GM19372 (cell line): ENCODE data around the gene SOX2.

Source experiments
- ATAC-seq: cut with Tn5 transposase; IDR thresholded peaks from one replicate; pipeline ENCODE4 v1.9.1; 2021; ENCODE audit warnings: mild to moderate bottlenecking, low read depth, moderate library complexity; ENCODE audit not compliant: unreplicated experiment

The SOX2 gene

DNA sequence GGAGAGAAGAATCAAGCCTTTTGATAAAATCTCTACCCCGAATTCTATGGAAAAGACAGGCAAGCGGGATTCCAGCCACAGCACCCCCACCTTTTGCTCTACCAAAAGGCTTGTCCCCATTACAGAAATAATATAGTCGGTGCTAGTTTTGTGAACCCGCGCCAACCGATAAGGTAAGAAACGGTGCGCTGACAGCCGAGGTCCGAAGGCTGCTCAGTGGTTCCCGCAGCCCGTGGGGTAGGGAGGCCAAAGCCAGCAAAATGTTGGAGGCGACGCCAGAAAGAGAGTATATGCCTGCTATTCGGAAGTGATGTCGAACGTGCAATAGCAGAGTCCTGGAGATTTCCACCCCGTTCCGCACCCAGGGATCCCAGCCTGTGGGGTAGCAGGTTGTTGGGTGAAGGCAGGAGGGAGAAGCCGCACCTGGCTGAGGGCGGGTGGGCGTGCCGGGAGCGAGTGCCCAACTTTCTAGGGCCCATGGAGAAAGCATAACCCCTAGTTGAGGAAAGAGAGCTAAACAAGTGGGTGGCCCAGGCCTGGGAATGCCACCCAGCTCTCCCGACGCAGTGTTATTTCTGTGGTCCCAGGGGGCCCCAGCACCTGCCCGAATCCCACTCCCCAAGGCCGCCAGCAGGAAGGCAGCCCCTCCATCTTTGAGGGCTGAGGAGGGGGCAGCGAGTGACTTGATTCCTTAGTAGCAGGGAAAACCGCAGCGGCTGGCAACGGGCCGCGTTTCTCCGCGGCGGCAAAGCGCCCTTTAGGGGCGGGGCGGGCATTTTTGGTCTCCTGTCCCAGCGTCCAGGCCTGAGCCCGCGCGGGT, 7.9 kb upstream of the SOX2 start:
- ATAC-seq = no peak

DNA sequence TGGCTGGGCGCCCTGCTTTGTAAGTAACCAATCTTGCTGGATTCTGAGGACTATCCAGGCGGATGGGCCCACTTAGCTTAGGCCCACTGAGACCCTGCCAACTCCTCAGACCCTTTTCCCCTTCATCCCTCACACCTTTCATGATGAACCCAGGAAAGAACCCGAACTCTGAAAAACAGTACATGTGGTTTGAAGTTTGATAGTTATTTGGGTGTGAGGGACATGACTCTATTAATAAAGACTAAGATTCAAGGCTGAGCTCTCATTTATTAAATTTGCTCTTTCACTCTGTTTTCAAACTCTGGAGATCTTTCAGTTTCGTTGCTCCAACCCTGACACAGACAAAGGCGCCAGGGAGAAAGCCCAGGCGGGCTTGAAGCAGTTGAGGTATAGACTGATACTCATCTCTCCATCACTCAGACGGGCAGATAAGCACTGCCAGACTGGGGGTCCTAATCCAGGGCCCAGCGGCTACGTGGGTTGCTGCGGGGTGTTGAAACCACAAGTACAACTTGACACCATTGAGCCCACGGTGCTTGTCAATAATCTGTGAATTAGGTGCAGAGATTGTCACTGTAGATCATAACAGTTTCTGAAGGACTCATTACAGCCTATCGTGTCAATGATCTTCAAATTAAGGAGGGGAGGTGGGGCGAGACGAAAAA, 7.2 kb upstream of the SOX2 start:
- no peak for ATAC-seq

DNA sequence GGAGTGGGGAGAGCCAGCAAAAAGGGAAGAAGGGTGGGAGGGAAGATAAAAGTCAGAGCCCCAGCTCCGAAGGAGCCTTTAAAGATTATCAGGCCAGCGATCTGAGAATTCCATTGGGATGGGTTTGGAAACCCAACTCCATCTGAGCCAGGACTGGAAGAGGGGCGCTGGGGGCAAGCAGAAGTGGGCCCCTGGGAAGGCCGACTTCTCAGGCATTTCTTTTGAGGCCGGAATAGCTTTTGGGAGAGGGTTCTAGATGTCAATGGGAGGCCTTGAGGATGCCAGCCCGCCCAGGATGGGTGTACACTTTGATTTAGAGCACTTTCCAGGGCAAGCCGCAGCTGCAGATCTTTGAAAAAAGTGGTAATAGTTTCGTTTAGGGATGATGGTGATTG, 6.6 kb upstream of the SOX2 start:
- no peak for ATAC-seq

DNA sequence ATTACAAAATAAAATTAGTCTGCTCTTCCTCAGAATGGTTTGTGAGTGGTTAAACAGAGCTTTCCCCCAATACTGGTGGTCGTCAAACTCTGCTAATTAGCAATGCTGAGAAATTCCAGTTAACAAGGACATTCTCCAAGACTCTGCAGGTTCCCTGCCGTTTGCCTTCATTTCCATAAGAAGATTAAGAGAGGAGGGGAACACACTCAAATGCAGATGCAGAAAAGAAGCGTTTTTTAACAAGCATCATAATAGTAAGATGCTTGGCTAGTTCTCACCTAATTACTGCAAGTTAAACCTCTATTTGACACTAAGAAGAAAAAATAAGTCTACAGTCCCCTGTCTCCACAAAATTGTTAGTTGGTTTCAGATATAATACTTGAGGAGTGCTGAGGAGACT, 3.7 kb upstream of the SOX2 start:
- no peak for ATAC-seq

DNA sequence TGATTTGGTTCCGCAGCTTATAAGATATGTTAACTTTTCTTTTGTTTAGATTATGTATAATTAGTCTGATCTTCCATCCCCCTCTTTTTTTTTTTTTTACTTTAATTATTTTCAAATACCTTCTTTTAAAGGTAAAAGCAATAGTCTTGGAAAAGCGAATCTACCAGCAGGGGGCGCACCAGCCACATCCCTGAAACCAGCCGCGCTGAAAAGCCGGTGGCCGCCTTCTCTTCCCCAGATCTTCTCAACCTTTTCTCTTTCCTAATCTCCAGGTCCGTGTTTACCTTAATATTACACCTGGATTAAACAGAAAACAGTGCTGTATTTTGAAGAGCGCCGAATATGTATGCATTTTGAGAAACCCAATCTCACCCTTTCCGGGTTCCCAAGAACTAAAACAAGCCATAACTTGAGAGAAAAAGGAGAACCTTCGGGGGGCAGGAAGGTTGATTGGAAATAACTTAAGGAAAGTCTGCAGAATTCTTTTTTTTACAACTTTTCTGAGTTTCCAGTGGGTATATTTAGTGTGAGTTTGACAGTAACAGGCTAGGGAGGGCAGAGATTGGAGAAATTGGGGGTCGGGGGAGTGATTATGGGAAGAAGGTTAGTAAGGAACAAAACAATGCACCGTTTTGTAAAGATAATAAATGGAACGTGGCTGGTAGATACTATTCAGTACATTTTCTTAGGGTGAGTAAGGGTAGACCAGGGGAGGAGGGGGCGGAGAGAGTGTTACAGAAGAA, 2.0 kb upstream of the SOX2 start:
- no peak for ATAC-seq

DNA sequence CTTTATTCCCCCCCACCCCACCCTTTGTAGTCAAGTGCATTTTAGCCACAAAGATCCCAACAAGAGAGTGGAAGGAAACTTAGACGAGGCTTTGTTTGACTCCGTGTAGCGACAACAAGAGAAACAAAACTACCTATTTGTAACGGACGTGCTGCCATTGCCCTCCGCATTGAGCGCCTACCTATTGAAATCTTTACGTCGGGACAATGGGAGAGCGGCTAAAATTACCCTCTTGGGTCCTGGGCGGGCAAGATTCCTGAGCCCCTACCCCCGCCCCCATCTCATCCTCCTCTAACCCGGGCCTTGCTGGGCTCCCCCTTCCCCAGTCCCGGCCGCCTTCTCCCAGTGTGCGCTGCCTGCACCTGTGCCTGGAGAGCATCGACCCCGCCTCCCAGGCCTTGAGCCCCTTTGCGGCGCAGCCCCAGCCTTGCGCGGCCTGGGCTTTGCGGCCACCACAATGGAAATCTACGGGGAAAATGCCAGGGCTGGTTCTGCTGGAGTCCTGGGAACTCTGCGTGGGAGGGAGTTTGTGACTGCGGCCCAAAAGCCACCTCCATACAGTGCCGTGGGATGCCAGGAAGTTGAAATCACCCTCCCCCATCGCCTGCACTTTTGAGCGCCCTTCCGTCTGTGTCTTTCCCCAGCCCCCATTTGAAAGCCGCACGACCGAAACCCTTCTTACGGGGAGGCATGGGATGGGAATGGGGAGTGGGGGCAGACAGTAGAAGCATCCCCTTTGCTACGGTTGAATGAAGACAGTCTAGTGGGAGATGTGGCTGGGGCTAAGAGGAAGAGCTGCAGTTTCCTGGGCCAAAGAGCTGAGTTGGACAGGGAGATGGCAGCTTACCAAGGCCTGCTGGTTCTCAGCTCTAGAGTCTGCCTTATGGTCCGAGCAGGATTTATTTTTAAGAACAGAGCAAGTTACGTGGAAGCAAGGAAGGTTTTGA, 1.1 kb upstream of the SOX2 start:
- ATAC-seq = no peak

DNA sequence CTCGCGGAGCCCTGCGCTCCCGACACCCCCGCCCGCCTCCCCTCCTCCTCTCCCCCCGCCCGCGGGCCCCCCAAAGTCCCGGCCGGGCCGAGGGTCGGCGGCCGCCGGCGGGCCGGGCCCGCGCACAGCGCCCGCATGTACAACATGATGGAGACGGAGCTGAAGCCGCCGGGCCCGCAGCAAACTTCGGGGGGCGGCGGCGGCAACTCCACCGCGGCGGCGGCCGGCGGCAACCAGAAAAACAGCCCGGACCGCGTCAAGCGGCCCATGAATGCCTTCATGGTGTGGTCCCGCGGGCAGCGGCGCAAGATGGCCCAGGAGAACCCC, 464 bp downstream of the SOX2 start:
- ATAC-seq = no peak

DNA sequence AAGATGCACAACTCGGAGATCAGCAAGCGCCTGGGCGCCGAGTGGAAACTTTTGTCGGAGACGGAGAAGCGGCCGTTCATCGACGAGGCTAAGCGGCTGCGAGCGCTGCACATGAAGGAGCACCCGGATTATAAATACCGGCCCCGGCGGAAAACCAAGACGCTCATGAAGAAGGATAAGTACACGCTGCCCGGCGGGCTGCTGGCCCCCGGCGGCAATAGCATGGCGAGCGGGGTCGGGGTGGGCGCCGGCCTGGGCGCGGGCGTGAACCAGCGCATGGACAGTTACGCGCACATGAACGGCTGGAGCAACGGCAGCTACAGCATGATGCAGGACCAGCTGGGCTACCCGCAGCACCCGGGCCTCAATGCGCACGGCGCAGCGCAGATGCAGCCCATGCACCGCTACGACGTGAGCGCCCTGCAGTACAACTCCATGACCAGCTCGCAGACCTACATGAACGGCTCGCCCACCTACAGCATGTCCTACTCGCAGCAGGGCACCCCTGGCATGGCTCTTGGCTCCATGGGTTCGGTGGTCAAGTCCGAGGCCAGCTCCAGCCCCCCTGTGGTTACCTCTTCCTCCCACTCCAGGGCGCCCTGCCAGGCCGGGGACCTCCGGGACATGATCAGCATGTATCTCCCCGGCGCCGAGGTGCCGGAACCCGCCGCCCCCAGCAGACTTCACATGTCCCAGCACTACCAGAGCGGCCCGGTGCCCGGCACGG, 991 bp downstream of the SOX2 start:
- ATAC-seq = no peak

DNA sequence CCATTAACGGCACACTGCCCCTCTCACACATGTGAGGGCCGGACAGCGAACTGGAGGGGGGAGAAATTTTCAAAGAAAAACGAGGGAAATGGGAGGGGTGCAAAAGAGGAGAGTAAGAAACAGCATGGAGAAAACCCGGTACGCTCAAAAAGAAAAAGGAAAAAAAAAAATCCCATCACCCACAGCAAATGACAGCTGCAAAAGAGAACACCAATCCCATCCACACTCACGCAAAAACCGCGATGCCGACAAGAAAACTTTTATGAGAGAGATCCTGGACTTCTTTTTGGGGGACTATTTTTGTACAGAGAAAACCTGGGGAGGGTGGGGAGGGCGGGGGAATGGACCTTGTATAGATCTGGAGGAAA, 1.5 kb downstream of the SOX2 start:
- no peak for ATAC-seq

DNA sequence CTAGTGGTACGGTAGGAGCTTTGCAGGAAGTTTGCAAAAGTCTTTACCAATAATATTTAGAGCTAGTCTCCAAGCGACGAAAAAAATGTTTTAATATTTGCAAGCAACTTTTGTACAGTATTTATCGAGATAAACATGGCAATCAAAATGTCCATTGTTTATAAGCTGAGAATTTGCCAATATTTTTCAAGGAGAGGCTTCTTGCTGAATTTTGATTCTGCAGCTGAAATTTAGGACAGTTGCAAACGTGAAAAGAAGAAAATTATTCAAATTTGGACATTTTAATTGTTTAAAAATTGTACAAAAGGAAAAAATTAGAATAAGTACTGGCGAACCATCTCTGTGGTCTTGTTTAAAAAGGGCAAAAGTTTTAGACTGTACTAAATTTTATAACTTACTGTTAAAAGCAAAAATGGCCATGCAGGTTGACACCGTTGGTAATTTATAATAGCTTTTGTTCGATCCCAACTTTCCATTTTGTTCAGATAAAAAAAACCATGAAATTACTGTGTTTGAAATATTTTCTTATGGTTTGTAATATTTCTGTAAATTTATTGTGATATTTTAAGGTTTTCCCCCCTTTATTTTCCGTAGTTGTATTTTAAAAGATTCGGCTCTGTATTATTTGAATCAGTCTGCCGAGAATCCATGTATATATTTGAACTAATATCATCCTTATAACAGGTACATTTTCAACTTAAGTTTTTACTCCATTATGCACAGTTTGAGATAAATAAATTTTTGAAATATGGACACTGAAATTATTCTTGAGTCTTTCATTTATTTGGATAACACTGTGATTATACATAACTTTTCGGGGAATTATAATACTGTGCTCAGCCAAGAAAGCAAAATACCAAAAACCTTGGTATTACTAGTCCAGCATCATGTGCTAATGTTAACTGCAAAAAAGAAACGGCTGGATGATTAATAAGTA, 2.2 kb downstream of the SOX2 start:
- no peak for ATAC-seq

DNA sequence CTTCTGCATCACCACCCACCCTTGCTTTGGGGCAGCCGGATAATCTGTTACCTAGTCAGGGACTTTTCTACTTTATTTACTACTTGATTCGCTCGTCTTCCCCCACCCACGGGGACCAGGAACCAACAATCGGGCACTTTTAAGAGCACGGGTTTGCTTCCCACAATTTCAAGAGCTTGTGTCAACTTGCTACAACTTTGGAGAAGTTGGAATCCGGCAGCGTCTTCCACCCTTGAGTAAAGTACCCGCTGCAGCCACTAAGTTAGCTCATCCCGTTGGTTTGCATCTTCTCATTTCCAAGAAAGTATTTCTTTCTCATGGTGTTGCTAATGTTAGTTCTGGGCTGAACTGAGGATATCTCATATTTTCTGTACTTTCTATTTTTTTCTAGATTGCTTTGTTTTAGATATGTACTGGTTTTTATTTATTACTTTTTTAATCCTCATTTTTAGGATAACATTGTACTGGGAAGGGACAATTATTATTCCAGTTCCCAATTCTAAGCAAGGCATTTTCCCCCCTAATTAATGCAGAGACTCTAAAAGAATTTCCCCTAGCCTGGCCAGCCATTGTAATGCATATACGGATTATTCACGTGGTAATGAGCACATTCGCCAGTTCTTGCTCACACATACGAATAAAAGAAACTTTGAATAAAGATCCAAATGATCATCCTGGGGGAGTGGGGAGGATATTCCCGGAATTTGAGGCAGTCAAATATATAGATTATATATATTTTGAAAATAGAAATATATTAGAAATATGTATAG, 4.0 kb downstream of the SOX2 start:
- ATAC-seq = no peak

DNA sequence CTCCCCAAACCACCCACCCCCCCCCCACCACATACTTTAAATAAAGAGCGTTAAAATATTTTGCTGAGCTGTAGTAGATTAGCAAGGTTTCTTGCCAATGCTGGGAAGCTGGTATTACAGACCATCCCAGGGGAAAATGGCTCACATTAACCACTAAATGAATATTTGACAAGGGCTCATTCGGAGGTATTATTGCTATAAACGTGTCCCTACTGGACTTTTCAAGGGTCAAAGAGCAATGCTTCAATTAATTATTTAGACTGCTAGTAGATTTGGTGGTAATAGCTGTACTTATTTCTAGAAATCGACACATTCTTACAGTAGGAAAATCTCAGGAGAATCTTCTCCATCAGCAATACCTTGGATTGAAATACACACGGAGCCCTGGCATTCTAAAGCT, 5.2 kb downstream of the SOX2 start:
- no peak for ATAC-seq

DNA sequence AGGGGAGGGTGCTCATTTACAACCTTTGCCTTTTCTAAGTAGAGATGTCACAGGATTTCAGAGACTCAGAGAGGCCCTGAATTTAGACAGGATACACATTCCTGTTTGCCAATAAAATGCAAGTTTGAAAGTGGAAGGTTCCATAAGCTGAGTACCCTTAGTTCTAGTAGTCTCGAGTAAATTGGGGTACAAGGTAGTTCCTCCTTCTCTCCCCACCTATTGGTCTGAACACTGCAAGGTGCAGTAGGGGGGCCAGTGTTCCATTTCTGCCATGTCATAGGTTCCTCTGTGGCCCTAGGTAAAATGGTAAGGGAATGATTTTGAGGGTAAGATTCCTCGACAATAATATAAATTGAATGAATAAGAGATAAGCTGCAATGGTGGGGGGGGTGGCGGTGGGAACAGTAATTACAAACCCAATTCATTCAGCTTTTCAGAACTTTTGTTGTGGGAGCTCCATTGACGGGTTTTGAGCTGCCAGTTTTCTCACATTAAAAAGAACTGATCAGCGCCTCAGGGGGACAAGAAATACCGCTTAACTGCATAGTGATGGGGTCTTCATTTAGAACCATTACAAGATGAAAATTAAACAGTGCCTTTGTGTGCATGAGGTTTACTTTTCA, 5.9 kb downstream of the SOX2 start:
- ATAC-seq = no peak

DNA sequence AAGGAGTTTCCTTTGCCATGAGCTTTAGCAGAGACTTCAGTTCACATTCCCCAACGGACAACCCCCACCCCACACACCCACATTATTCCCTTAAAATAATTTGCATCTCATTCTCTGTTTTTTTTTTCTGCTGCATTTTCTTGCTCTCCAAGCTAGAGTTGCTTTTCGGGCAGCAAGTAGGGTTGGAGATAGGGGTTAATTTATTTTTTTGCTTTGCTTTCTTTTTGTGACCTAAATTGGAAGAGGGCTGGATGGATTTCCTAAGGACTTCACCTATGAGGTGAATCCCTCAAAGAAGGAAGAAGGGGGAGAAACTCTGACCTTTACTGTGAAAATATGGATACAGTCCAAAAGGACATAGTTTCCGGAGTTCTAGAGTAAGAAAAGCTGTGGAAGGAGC, 6.6 kb downstream of the SOX2 start:
- ATAC-seq = no peak

DNA sequence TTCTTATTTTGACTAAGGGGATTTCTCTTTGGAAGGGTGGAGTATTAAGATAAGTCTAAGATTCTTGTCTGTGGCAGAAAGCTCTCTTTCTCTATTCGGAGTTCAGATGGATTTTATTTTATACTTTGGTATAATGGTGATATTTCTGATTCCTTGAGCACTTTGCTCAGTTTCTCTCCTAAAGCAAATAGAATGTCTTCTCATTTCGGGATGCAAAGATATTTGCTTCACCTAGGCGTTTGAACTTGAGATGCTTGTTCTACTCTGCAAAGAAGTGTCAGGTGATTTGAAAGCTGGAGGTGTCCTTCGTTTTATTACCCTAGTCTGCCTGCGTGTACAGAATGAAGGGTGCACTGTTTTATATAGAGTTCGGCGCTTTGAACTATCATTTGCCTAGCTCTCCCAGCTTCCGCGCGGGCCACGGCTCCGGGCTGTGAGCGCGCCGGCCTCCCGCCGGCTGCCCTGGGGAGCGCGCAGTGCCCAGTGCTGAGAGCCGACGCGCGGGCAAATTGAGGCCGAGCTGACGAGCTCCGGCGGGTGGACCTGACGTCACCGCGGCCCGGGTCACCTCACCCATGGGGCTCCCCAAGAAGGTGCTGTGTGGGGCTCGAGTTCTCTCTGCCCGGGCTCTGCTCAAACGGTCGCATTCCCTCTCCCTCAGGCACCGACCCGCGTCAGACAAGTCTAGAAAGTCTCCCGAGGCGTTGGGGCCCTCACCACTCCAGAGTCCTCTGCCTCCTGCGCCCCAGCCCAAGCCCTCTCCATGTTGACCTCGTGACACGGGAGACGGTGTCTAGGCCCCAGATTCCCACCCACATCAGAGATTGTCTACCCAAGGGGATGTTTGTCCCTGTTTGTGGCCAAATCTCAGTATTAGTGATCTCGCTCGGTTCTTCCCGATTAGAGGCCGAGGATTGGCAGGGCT, 7.5 kb downstream of the SOX2 start:
- no peak for ATAC-seq

DNA sequence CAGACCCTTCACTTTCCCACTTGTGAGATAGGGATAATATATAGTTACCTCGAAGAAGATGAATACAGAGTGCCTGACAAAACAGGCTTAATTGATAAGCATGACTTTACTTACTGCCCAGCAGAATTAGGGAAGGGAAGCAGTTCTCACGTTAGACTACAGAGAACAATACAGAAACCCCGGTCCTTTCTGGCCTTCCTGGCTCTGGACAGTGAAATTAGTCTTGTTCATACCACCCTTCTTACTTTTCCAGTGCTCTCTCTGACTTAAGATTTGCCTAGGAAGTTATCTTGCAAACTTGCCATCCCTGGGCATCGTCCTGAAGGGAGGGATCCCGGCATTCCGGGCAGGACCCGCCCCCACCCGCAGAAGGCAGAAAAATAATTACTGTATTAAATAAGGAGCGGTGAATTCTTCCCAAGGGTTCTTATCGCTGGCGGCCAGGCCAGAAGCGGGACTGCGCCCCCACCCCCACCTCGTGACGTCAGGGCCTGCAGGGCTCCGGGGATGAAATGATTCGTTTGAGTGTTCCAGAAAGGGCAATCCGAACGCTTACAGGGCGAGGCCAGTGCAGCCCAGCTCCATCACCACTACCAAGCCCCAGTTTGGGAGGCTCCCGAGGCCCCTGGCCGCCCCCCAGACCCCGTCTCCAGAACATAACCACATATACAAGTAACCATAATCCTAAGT, 8.4 kb downstream of the SOX2 start:
- no peak for ATAC-seq
